Epithelial cell of proximal tubule (primary cell): ENCODE results near the gene PIANP. TPM values are rescaled to one million over a fixed set of nuclear protein-coding genes. Genes with fewer than 3 reads are reported as not detected.

Experiments used
- DNase-seq: peaks from one replicate; pipeline ENCODE4 v3.0.0-alpha.2; 2011; ENCODE audit warnings: low read depth
- H3K4me3 ChIP-seq: 2 replicates; pipeline ENCODE4 v1.5.1; 2011; ENCODE audit warnings: low read depth, mild to moderate bottlenecking, low read length
- total RNA-seq: library from RNA; depleted of rRNA; stranded (reverse); fragments of >200 nt; gene quantifications from 2 replicates; pipeline ENCODE4 v1.2.3, GENCODE V29; 2015
- TF ChIP-seq, protein P1 (sequence below): conservative IDR thresholded peaks from 2 replicates; pipeline ENCODE4 v1.5.1; 2012; ENCODE audit warnings: low read depth, mild to moderate bottlenecking, low read length

The PIANP gene
- total RNA-seq, 1 donor from 2014 or later = 0.06 TPM

GRCh38 chr12:6688999-6689882 lies 11.4 kb downstream of the PIANP start, which contains the start of gene ZNF384:
Gene ZNF384, minus strand, starts transcription at chr12:6689375. Its CDS starts 9,855 bp downstream, at chr12:6679520.
- H3K4me3 ChIP-seq = peak within 1 kb of the TSS; percentile 97
- TF ChIP-seq, protein P1, sequence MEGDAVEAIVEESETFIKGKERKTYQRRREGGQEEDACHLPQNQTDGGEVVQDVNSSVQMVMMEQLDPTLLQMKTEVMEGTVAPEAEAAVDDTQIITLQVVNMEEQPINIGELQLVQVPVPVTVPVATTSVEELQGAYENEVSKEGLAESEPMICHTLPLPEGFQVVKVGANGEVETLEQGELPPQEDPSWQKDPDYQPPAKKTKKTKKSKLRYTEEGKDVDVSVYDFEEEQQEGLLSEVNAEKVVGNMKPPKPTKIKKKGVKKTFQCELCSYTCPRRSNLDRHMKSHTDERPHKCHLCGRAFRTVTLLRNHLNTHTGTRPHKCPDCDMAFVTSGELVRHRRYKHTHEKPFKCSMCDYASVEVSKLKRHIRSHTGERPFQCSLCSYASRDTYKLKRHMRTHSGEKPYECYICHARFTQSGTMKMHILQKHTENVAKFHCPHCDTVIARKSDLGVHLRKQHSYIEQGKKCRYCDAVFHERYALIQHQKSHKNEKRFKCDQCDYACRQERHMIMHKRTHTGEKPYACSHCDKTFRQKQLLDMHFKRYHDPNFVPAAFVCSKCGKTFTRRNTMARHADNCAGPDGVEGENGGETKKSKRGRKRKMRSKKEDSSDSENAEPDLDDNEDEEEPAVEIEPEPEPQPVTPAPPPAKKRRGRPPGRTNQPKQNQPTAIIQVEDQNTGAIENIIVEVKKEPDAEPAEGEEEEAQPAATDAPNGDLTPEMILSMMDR = no peak
- peak; percentile 95 for DNase-seq

GRCh38 chr12:6688543-6688998 lies 12.0 kb downstream of the PIANP start:
- no peak for DNase-seq
- TF ChIP-seq, protein P1 = no peak
- peak overlapping the region; percentile 97 for H3K4me3 ChIP-seq

- no peak for DNase-seq
- TF ChIP-seq, protein P1 = no peak
Observed at GRCh38 chr12:6685814-6686213, 14.8 kb downstream of the PIANP start.

DNA sequence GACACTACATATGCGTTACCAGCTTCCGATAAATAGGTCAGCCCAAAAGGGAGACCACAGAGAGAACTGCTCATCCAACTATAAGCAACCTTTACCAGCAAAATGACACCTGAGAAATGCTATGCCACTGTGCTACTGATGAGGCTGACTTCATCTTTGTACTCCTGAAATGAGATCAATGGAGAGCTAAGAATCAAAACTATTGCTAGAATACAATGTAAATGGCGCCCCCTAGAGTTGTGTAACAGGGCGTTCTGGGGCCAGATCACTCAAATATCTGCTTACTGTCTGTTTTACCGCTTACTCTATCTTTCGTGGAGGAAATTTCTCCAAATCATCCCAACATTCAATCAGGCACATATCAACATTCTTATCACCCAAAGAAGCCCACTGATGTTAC lies 16.0 kb downstream of the PIANP start:
- no peak overlapping the region for H3K4me3 ChIP-seq
- no peak for DNase-seq
- TF ChIP-seq, protein P1 = peak; percentile 63

More at GRCh38 chr12:6685814-6686213, 14.8 kb downstream of the PIANP start:
- H3K4me3 ChIP-seq = no peak overlapping the region

GRCh38 chr12:6676962-6677361 lies 23.7 kb downstream of the PIANP start:
- DNase-seq = no peak
- TF ChIP-seq, protein P1 = no peak
- H3K4me3 ChIP-seq = no peak overlapping the region

DNA sequence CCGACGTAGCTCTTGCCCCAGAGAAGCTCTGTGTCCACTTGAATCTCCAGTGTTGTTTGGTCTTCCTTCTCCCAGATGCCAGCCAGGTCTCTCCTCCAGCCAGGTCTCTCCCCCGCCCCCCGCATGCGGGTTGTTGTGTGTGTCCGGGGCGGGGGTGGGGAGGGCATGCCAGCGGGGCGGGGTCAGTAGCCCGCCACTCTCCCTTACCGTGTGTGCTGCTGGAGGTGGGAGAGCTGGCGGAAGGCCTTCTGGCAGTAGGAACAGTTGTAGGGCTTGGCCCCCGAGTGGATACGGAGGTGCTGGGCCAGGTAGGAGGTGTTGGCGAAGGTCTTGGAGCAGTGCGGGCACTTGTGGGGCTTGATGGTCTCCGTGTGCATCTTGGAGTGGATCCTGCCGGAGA lies 28.5 kb downstream of the PIANP start:
- TF ChIP-seq, protein P1 = no peak
- DNase-seq = no peak
- no peak overlapping the region for H3K4me3 ChIP-seq
